ENCODE data around the gene CAMLG. TPM values are rescaled to one million over a fixed set of nuclear protein-coding genes. Genes with fewer than 3 reads are reported as not detected.

Gene CAMLG
- total RNA-seq, 1 experiment from 2014 or later = 28.3 TPM

DNA sequence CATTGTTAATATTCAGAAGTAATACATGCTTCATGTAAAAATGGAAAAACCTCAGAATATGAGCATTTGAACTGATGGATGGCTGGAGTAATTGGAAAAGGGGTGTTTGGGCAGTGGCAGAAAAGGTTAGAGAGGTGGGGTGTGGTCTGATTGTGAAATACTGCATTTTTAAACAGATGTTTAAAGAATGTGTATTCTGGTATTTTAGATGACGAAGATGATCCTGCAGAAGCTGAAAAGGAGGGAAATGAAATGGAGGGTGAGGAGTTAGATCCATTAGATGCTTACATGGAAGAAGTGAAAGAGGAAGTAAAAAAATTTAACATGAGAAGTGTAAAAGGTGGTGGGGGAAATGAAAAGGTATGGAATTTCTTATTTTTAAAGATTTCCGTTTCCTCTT is 39.0 kb downstream of the CAMLG start:
- Histone ChIP-seq H3K4me1 (ENCODE audit: control insufficient read depth, insufficient read depth, low read length) (no peaks in the 10 kb centered on the region), H3K9me3 (ENCODE audit: control insufficient read depth, insufficient read depth, low read depth, low read length) (no peaks in the 10 kb centered on the region), H3K27me3 (ENCODE audit: control insufficient read depth, insufficient read depth, low read length) (no peaks in the 10 kb centered on the region), H3K4me3 (ENCODE audit: low read depth in 2 of 2, low read length in 2 of 2) (no peak overlapping the region), H3K27ac (ENCODE audit: low read length) (no peak overlapping the region), H3K36me3 (ENCODE audit: control insufficient read depth, insufficient read depth, low read length) (peaks cover 23% of the 10 kb centered on the region)
- in situ Hi-C loops (cut with HindIII; ENCODE audit: low pct_unique_long_range_greater_than_20kb, low sequenced_read_pairs) = no loop called here
- ChIA-PET POLR2A (interaction anchor here (0.7 kb wide), 1 partner anchor 57 kb away, joined by 5 read pairs; no protein-coding TSS in a partner anchor), CTCF (no interaction called here)
- intact Hi-C loops (cut with micrococcal nuclease; ENCODE audit: unreplicated experiment) = no loop called here
- DNase-seq (ENCODE audit: low read depth, low spot score) (no peak), ATAC-seq (no peak)
- no TSS peak for BruUV-seq (replicated peaks)
- TF ChIP-seq TCF7L2 (IDR thresholded peaks at IDR 0.05; ENCODE audit: low read depth, low read length) = no peak
- TF ChIP-seq, protein P1, sequence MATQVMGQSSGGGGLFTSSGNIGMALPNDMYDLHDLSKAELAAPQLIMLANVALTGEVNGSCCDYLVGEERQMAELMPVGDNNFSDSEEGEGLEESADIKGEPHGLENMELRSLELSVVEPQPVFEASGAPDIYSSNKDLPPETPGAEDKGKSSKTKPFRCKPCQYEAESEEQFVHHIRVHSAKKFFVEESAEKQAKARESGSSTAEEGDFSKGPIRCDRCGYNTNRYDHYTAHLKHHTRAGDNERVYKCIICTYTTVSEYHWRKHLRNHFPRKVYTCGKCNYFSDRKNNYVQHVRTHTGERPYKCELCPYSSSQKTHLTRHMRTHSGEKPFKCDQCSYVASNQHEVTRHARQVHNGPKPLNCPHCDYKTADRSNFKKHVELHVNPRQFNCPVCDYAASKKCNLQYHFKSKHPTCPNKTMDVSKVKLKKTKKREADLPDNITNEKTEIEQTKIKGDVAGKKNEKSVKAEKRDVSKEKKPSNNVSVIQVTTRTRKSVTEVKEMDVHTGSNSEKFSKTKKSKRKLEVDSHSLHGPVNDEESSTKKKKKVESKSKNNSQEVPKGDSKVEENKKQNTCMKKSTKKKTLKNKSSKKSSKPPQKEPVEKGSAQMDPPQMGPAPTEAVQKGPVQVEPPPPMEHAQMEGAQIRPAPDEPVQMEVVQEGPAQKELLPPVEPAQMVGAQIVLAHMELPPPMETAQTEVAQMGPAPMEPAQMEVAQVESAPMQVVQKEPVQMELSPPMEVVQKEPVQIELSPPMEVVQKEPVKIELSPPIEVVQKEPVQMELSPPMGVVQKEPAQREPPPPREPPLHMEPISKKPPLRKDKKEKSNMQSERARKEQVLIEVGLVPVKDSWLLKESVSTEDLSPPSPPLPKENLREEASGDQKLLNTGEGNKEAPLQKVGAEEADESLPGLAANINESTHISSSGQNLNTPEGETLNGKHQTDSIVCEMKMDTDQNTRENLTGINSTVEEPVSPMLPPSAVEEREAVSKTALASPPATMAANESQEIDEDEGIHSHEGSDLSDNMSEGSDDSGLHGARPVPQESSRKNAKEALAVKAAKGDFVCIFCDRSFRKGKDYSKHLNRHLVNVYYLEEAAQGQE (IDR thresholded peaks at IDR 0.05; ENCODE audit: insufficient read depth in 1 of 2, low read depth in 2 of 2, low read length in 1 of 2) = no peak
- TF ChIP-seq POLR2AphosphoS5 (IDR thresholded peaks at IDR 0.05; ENCODE audit: low read depth, low read length) = no peak
- TF ChIP-seq SIN3A (IDR thresholded peaks at IDR 0.05; ENCODE audit: borderline replicate concordance, insufficient read depth, low read depth, low read length) = no peak
- TF ChIP-seq, protein P2, sequence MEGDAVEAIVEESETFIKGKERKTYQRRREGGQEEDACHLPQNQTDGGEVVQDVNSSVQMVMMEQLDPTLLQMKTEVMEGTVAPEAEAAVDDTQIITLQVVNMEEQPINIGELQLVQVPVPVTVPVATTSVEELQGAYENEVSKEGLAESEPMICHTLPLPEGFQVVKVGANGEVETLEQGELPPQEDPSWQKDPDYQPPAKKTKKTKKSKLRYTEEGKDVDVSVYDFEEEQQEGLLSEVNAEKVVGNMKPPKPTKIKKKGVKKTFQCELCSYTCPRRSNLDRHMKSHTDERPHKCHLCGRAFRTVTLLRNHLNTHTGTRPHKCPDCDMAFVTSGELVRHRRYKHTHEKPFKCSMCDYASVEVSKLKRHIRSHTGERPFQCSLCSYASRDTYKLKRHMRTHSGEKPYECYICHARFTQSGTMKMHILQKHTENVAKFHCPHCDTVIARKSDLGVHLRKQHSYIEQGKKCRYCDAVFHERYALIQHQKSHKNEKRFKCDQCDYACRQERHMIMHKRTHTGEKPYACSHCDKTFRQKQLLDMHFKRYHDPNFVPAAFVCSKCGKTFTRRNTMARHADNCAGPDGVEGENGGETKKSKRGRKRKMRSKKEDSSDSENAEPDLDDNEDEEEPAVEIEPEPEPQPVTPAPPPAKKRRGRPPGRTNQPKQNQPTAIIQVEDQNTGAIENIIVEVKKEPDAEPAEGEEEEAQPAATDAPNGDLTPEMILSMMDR (IDR thresholded peaks at IDR 0.05) = no peak

DNA sequence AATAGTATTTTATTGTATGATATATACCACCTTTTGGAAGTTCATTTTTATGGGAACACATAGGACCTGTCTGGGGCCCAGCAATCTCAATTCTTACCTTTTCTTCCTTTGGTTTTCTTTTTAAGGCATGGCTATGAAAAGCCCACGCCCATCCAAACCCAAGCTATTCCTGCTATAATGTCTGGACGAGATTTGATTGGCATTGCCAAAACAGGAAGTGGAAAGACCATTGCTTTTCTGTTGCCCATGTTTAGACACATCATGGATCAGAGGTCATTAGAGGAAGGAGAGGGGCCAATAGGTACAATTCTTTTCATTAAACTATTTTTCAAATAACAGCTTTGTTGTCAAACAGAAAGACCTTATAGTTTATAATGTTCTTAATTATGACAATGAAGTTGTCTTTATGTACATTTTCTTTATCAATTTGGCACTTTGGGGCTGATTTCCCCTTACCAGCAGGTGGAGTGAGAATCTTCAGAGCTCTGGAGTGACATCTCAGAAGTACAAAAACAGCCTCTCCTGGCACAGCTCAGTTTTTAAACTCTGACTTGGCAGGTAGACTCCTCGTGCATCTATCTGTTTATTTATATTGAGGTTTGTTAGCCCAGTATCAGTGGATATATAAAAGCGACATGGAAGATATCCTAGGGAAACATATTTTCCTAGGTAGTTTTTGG is 46.0 kb downstream of the CAMLG start:
- ATAC-seq (no peak), DNase-seq (ENCODE audit: low read depth, low spot score) (no peak)
- Histone ChIP-seq H3K27me3 (ENCODE audit: control insufficient read depth, insufficient read depth, low read length) (no peaks in the 10 kb centered on the region), H3K4me3 (ENCODE audit: low read depth in 2 of 2, low read length in 2 of 2) (no peak overlapping the region), H3K4me1 (ENCODE audit: control insufficient read depth, insufficient read depth, low read length) (no peaks in the 10 kb centered on the region), H3K27ac (ENCODE audit: low read length) (no peak overlapping the region), H3K36me3 (ENCODE audit: control insufficient read depth, insufficient read depth, low read length) (peaks cover 39% of the 10 kb centered on the region), H3K9me3 (ENCODE audit: control insufficient read depth, insufficient read depth, low read depth, low read length) (no peaks in the 10 kb centered on the region)
- intact Hi-C loops (cut with micrococcal nuclease; ENCODE audit: unreplicated experiment) = no loop called here
- CTCF ChIA-PET = no interaction called here
- no peak for TF ChIP-seq POLR2AphosphoS5 (IDR thresholded peaks at IDR 0.05; ENCODE audit: low read depth, low read length)
- TF ChIP-seq, protein P1 (IDR thresholded peaks at IDR 0.05; ENCODE audit: insufficient read depth in 1 of 2, low read depth in 2 of 2, low read length in 1 of 2) = no peak
- no peak for TF ChIP-seq SIN3A (IDR thresholded peaks at IDR 0.05; ENCODE audit: borderline replicate concordance, insufficient read depth, low read depth, low read length)
- TF ChIP-seq, protein P2 (IDR thresholded peaks at IDR 0.05) = no peak
- no peak for TF ChIP-seq TCF7L2 (IDR thresholded peaks at IDR 0.05; ENCODE audit: low read depth, low read length)
- TSS peak; percentile 18 for BruUV-seq (replicated peaks)
- in situ Hi-C loops (cut with HindIII; ENCODE audit: low pct_unique_long_range_greater_than_20kb, low sequenced_read_pairs) = no loop called here
- POLR2A ChIA-PET = interaction anchor here (0.5 kb wide), 1 partner anchor 16 kb away, joined by 10 read pairs; no protein-coding TSS in a partner anchor
